ENCODE data around the gene PYGL.
A peak's percentile ranks its signal among the peaks of the same experiment; 100 is the strongest.
"Not testable (repeated sequence)": the region's sequence is repeated elsewhere in the genome, so short reads cannot be mapped to it uniquely, and the experiment has no call there.

The PYGL gene

GRCh38 chr14:50944647-50945413 is 547 bp upstream of the PYGL start:
- Histone ChIP-seq H3K4me1 (ENCODE audit: control extremely low read depth in 1 of 4, control insufficient read depth in 4 of 4, insufficient read depth in 4 of 4, low read length in 3 of 4) (peaks cover 0 to 33% (median 20%) of the 10 kb centered on the region in 4 experiments), H3K9me3 (ENCODE audit: control extremely low read depth in 1 of 5, control insufficient read depth in 4 of 5, insufficient read depth in 2 of 5, low read depth in 1 of 5, low read length in 4 of 5) (no peaks in the 10 kb centered on the region), H3K4me3 (ENCODE audit: control insufficient read depth in 1 of 7, extremely low read depth in 1 of 7, insufficient read depth in 4 of 7, low read depth in 2 of 7, low read length in 6 of 7) (peak overlapping the region; percentile 84 to 94 (median 86)), H3K27ac (ENCODE audit: insufficient read depth in 1 of 2, low read depth in 1 of 2, low read length in 2 of 2, poor library complexity in 1 of 2, severe bottlenecking in 2 of 2) (peak overlapping the region in 1 of 2 experiments; percentile 32), H3K36me3 (ENCODE audit: control insufficient read depth in 4 of 4, insufficient read depth in 4 of 4, low read length in 3 of 4) (peaks cover 0 to 18% (median 6%) of the 10 kb centered on the region in 4 experiments), H3K27me3 (replicated peaks in 2 of 5; ENCODE audit: control insufficient read depth in 4 of 5, insufficient read depth in 5 of 5, low read length in 4 of 5) (no peaks in the 10 kb centered on the region)
- peak in 2 of 3 donors; percentile 32 to 49 for DNase-seq
- 3% methylated on average over 16 of the region's 29 CpGs for WGBS (ENCODE audit: insufficient coverage)
- ChIA-PET CTCF (interaction anchor here (1.4 to 1.7 kb wide), 3 partner anchors 9 to 14 kb away, joined by 4 to 5 read pairs (median 5); no protein-coding TSS in a partner anchor), POLR2A (no interaction called here)

GRCh38 chr14:50943261-50943942 is 881 bp downstream of the PYGL start:
- CTCF ChIA-PET = interaction anchor here (1.0 to 1.2 kb wide), 2 partner anchors 81 to 230 kb away, joined by 3 read pairs; no protein-coding TSS in a partner anchor
- peak overlapping the region; percentile 84 to 94 (median 86) for H3K4me3 ChIP-seq (ENCODE audit: control insufficient read depth in 1 of 7, extremely low read depth in 1 of 7, insufficient read depth in 4 of 7, low read depth in 2 of 7, low read length in 6 of 7)
- H3K36me3 ChIP-seq (ENCODE audit: control insufficient read depth in 4 of 4, insufficient read depth in 4 of 4, low read length in 3 of 4) = peaks cover 0 to 19% (median 6%) of the 10 kb centered on the region in 4 experiments
- WGBS (ENCODE audit: insufficient coverage) = under 1% methylated on average over 23 of the region's 26 CpGs
- peak overlapping the region in 1 of 2 experiments; percentile 76 for H3K27ac ChIP-seq (ENCODE audit: insufficient read depth in 1 of 2, low read depth in 1 of 2, low read length in 2 of 2, poor library complexity in 1 of 2, severe bottlenecking in 2 of 2)
- no peaks in the 10 kb centered on the region for H3K27me3 ChIP-seq (replicated peaks in 2 of 5; ENCODE audit: control insufficient read depth in 4 of 5, insufficient read depth in 5 of 5, low read length in 4 of 5)
- DNase-seq = peak in 1 of 3 donors; percentile 22
- POLR2A ChIA-PET = interaction anchor here (1.1 kb wide), 1 partner anchor 709 kb away, joined by 3 read pairs; no protein-coding TSS in a partner anchor
- no peaks in the 10 kb centered on the region for H3K9me3 ChIP-seq (ENCODE audit: control extremely low read depth in 1 of 5, control insufficient read depth in 4 of 5, insufficient read depth in 2 of 5, low read depth in 1 of 5, low read length in 4 of 5)
- peaks cover 0 to 33% (median 20%) of the 10 kb centered on the region in 4 experiments for H3K4me1 ChIP-seq (ENCODE audit: control extremely low read depth in 1 of 4, control insufficient read depth in 4 of 4, insufficient read depth in 4 of 4, low read length in 3 of 4)

GRCh38 chr14:50941638-50942037 is 2.6 kb downstream of the PYGL start:
- H3K36me3 ChIP-seq (ENCODE audit: control insufficient read depth in 4 of 4, insufficient read depth in 4 of 4, low read length in 3 of 4) = peaks cover 0 to 22% (median 7%) of the 10 kb centered on the region in 4 experiments
- DNase-seq; H3K4me3 ChIP-seq (ENCODE audit: control insufficient read depth in 1 of 7, extremely low read depth in 1 of 7, insufficient read depth in 4 of 7, low read depth in 2 of 7, low read length in 6 of 7); H3K27me3 ChIP-seq (replicated peaks in 2 of 5; ENCODE audit: control insufficient read depth in 4 of 5, insufficient read depth in 5 of 5, low read length in 4 of 5); POLR2A ChIA-PET; H3K27ac ChIP-seq (ENCODE audit: insufficient read depth in 1 of 2, low read depth in 1 of 2, low read length in 2 of 2, poor library complexity in 1 of 2, severe bottlenecking in 2 of 2); CTCF ChIA-PET; H3K9me3 ChIP-seq (ENCODE audit: control extremely low read depth in 1 of 5, control insufficient read depth in 4 of 5, insufficient read depth in 2 of 5, low read depth in 1 of 5, low read length in 4 of 5): not testable (repeated sequence)
- 99% methylated on average over 8 of the region's 8 CpGs for WGBS (ENCODE audit: insufficient coverage)
- peaks cover 9 to 46% (median 27%) of the 10 kb centered on the region in 4 experiments for H3K4me1 ChIP-seq (ENCODE audit: control extremely low read depth in 1 of 4, control insufficient read depth in 4 of 4, insufficient read depth in 4 of 4, low read length in 3 of 4)

- peaks cover 0 to 27% (median 7%) of the 10 kb centered on the region in 4 experiments for H3K36me3 ChIP-seq (ENCODE audit: control insufficient read depth in 4 of 4, insufficient read depth in 4 of 4, low read length in 3 of 4)
- DNase-seq = peak in 2 of 3 donors; percentile 18 to 31
- H3K4me3 ChIP-seq (ENCODE audit: control insufficient read depth in 1 of 7, extremely low read depth in 1 of 7, insufficient read depth in 4 of 7, low read depth in 2 of 7, low read length in 6 of 7) = peak overlapping the region in 1 of 7 experiments; percentile 27
- POLR2A ChIA-PET = no interaction called here
- no peaks in the 10 kb centered on the region for H3K9me3 ChIP-seq (ENCODE audit: control extremely low read depth in 1 of 5, control insufficient read depth in 4 of 5, insufficient read depth in 2 of 5, low read depth in 1 of 5, low read length in 4 of 5)
- WGBS (ENCODE audit: insufficient coverage) = 71% methylated on average over 6 of the region's 6 CpGs
- no peak overlapping the region for H3K27ac ChIP-seq (ENCODE audit: insufficient read depth in 1 of 2, low read depth in 1 of 2, low read length in 2 of 2, poor library complexity in 1 of 2, severe bottlenecking in 2 of 2)
- peaks cover 9 to 47% (median 27%) of the 10 kb centered on the region in 4 experiments for H3K4me1 ChIP-seq (ENCODE audit: control extremely low read depth in 1 of 4, control insufficient read depth in 4 of 4, insufficient read depth in 4 of 4, low read length in 3 of 4)
- CTCF ChIA-PET = no interaction called here
- no peaks in the 10 kb centered on the region for H3K27me3 ChIP-seq (replicated peaks in 2 of 5; ENCODE audit: control insufficient read depth in 4 of 5, insufficient read depth in 5 of 5, low read length in 4 of 5)
Measured at GRCh38 chr14:50941151-50941550, 3.1 kb downstream of the PYGL start.

- CTCF ChIA-PET = interaction anchor here (1.1 kb wide), 1 partner anchor 9 kb away, joined by 4 read pairs; no protein-coding TSS in a partner anchor
- no peaks in the 10 kb centered on the region for H3K27me3 ChIP-seq (replicated peaks in 2 of 5; ENCODE audit: control insufficient read depth in 4 of 5, insufficient read depth in 5 of 5, low read length in 4 of 5)
- WGBS (ENCODE audit: insufficient coverage) = 89% methylated on average over 3 of the region's 4 CpGs
- no peaks in the 10 kb centered on the region for H3K9me3 ChIP-seq (ENCODE audit: control extremely low read depth in 1 of 5, control insufficient read depth in 4 of 5, insufficient read depth in 2 of 5, low read depth in 1 of 5, low read length in 4 of 5)
- H3K4me1 ChIP-seq (ENCODE audit: control extremely low read depth in 1 of 4, control insufficient read depth in 4 of 4, insufficient read depth in 4 of 4, low read length in 3 of 4) = peaks cover 9 to 29% (median 14%) of the 10 kb centered on the region in 4 experiments
- no peak overlapping the region for H3K4me3 ChIP-seq (ENCODE audit: control insufficient read depth in 1 of 7, extremely low read depth in 1 of 7, insufficient read depth in 4 of 7, low read depth in 2 of 7, low read length in 6 of 7)
- peaks cover 2 to 51% (median 25%) of the 10 kb centered on the region in 4 experiments for H3K36me3 ChIP-seq (ENCODE audit: control insufficient read depth in 4 of 4, insufficient read depth in 4 of 4, low read length in 3 of 4)
- POLR2A ChIA-PET = no interaction called here
- no peak for DNase-seq
- H3K27ac ChIP-seq (ENCODE audit: insufficient read depth in 1 of 2, low read depth in 1 of 2, low read length in 2 of 2, poor library complexity in 1 of 2, severe bottlenecking in 2 of 2) = no peak overlapping the region
Measured at GRCh38 chr14:50937800-50938199, 6.5 kb downstream of the PYGL start.

GRCh38 chr14:50937325-50937724 is 7.0 kb downstream of the PYGL start:
- CTCF ChIA-PET = interaction anchor here (0.9 to 1.1 kb wide), 2 partner anchors 9 to 12 kb away, joined by 3 to 4 read pairs; no protein-coding TSS in a partner anchor
- DNase-seq = peak in 2 of 3 donors; percentile 47 to 60
- no peak overlapping the region for H3K27ac ChIP-seq (ENCODE audit: insufficient read depth in 1 of 2, low read depth in 1 of 2, low read length in 2 of 2, poor library complexity in 1 of 2, severe bottlenecking in 2 of 2)
- peaks cover 12 to 32% (median 17%) of the 10 kb centered on the region in 4 experiments for H3K4me1 ChIP-seq (ENCODE audit: control extremely low read depth in 1 of 4, control insufficient read depth in 4 of 4, insufficient read depth in 4 of 4, low read length in 3 of 4)
- no CpG with 5 or more reads among the region's 2 CpGs for WGBS (ENCODE audit: insufficient coverage)
- no peaks in the 10 kb centered on the region for H3K9me3 ChIP-seq (ENCODE audit: control extremely low read depth in 1 of 5, control insufficient read depth in 4 of 5, insufficient read depth in 2 of 5, low read depth in 1 of 5, low read length in 4 of 5)
- H3K27me3 ChIP-seq (replicated peaks in 2 of 5; ENCODE audit: control insufficient read depth in 4 of 5, insufficient read depth in 5 of 5, low read length in 4 of 5) = no peaks in the 10 kb centered on the region
- peak overlapping the region in 1 of 7 experiments; percentile 35 for H3K4me3 ChIP-seq (ENCODE audit: control insufficient read depth in 1 of 7, extremely low read depth in 1 of 7, insufficient read depth in 4 of 7, low read depth in 2 of 7, low read length in 6 of 7)
- POLR2A ChIA-PET = no interaction called here
- H3K36me3 ChIP-seq (ENCODE audit: control insufficient read depth in 4 of 4, insufficient read depth in 4 of 4, low read length in 3 of 4) = peaks cover 4 to 55% (median 26%) of the 10 kb centered on the region in 4 experiments
